Activated T-cell treated with anti-CD3 and anti-CD28 coated beads, Interleukin-2, amount 50 U/mL, for 24 hours (primary cell): Measurements from ENCODE around the gene TNFSF10.

Experiments
- DNase-seq: peaks from one replicate; pipeline ENCODE4 v3.0.0-alpha.2; 2020
- H3K27ac Mint-ChIP-seq: 2 replicates; pipeline ENCODE4 v1.8.0; 2020; ENCODE audit warnings: mild to moderate bottlenecking, mixed read lengths
- H3K27me3 Mint-ChIP-seq: 2 replicates; pipeline ENCODE4 v1.8.0; 2020; ENCODE audit warnings: mixed read lengths
- H3K36me3 Mint-ChIP-seq: 2 replicates; pipeline ENCODE4 v1.8.0; 2020; ENCODE audit warnings: low read depth, mixed read lengths
- H3K4me1 Mint-ChIP-seq: 2 replicates; pipeline ENCODE4 v1.8.0; 2020; ENCODE audit warnings: low read depth, mixed read lengths
- H3K4me3 Mint-ChIP-seq: 2 replicates; pipeline ENCODE4 v1.8.0; 2020; ENCODE audit warnings: mild to moderate bottlenecking, moderate library complexity, mixed read lengths
- H3K9me3 Mint-ChIP-seq: 2 replicates; pipeline ENCODE4 v1.8.0; 2020; ENCODE audit warnings: mixed read lengths

TNFSF10 gene

DNA sequence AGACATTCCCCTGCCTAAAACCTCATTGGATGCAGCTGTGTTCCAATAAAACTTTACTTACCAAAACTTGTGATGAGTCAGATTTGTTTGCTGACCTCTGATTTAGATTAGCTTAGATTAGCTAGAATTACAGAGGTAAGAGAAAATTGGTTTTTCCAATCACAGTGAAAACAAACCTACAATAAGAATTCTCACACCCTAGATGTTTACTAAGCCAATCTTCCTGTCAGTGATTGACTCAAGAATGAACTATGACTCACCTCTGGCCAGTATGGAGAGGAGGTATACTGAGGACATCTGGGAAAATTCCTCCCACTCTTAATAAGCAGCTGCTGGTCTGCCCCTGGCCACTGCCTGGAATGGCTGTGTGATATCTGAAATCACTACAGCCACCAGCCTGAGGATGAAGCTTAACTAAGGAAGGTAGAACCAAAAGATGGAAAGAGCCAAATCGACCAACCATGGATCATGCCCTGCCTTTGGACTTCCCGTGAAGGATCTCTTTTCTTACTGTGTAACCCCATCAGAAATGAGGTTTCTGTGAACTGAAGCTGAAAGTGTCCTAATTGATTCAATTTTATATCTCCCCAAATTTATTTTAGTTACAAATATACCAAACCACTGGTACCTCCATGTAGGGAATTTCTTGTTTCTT, 55.9 kb downstream of the TNFSF10 start:
- H3K4me1 Mint-ChIP-seq: no peaks in the 10 kb centered on the region
- H3K27ac Mint-ChIP-seq: no peak overlapping the region
- H3K27me3 Mint-ChIP-seq: peaks cover 8% of the 10 kb centered on the region
- H3K36me3 Mint-ChIP-seq: no peaks in the 10 kb centered on the region
- no peak overlapping the region for H3K4me3 Mint-ChIP-seq
- H3K9me3 Mint-ChIP-seq: peaks cover 2% of the 10 kb centered on the region
- DNase-seq: no peak

DNA sequence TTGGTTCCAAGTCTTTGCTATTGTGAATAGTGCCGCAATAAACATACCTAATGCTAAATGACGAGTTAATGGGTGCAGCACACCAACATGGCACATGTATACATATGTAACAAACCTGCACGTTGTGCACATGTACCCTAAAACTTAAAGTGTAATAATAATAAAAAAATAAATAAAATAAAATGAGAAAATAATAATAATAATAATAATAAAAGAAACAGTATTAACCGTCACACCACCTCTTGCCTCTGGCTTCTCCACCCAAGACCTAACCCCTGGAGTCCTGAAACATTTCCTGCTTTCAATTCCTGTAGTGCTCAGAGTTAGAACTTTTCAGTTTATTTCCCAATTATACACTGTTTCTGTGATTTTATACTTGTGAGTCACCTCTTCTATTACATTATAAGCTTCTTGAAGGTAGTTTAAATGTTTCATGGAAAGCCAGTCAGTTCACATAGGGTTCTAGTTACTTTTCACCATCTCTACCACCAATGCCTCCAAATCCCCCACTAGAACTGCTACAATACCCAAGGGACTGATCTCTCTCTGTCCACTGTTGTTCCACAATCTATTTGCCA, 56.6 kb downstream of the TNFSF10 start:
- H3K4me1 Mint-ChIP-seq: no peaks in the 10 kb centered on the region
- no peak overlapping the region for H3K27ac Mint-ChIP-seq
- H3K36me3 Mint-ChIP-seq: no peaks in the 10 kb centered on the region
- no peaks in the 10 kb centered on the region for H3K9me3 Mint-ChIP-seq
- H3K27me3 Mint-ChIP-seq: peaks cover 8% of the 10 kb centered on the region
- DNase-seq: no peak
- H3K4me3 Mint-ChIP-seq: no peak overlapping the region

DNA sequence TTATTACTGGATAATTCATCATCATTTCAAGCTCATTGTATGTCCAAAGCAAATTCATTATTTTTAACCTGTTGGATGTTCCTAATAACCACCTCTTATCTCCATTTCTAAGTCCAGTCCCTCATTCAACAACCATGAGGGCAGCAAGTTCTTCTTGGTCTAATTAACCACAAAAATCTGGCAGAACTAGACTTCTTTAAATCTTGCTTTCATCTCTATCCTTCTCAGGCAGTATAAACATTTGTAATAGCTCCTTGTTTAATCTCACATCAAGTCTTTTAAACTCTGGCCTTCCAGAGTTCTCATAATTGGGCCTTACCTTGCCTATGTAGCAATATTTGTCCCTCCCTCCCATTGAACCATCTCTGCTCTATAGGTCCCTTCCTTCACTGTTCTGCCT, 57.9 kb downstream of the TNFSF10 start:
- Mint-ChIP-seq H3K36me3 (no peaks in the 10 kb centered on the region), H3K4me3 (no peak overlapping the region)

DNA sequence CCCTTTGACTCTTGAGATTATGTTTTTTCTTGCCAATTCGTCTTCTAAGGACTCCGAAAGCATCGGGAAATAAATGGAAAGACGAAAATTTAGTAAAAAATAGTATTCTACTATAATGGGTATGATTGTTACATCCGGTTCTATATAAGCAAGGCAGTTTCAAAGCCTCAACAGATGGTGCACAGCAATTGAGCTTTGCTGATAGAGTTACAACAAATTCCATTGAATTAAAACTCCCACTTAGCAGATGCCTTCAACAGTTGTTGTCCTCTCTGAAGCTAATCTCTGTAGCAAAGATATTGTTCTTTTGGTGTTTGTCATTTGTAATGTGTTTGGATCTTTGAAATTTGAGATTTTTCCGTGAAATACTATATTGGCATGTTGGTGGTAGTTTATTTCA, 58.9 kb downstream of the TNFSF10 start:
- peaks cover 8% of the 10 kb centered on the region for H3K27me3 Mint-ChIP-seq
- H3K4me3 Mint-ChIP-seq: no peak overlapping the region
- no peak for DNase-seq
- H3K4me1 Mint-ChIP-seq: no peaks in the 10 kb centered on the region
- H3K36me3 Mint-ChIP-seq: no peaks in the 10 kb centered on the region
- no peaks in the 10 kb centered on the region for H3K9me3 Mint-ChIP-seq
- H3K27ac Mint-ChIP-seq: no peak overlapping the region

More for the DNA sequence above, 57.9 kb downstream of the TNFSF10 start:
- Mint-ChIP-seq H3K4me1 (no peaks in the 10 kb centered on the region), H3K9me3 (no peaks in the 10 kb centered on the region), H3K27me3 (peaks cover 8% of the 10 kb centered on the region), H3K27ac (no peak overlapping the region)
- DNase-seq: no peak

DNA sequence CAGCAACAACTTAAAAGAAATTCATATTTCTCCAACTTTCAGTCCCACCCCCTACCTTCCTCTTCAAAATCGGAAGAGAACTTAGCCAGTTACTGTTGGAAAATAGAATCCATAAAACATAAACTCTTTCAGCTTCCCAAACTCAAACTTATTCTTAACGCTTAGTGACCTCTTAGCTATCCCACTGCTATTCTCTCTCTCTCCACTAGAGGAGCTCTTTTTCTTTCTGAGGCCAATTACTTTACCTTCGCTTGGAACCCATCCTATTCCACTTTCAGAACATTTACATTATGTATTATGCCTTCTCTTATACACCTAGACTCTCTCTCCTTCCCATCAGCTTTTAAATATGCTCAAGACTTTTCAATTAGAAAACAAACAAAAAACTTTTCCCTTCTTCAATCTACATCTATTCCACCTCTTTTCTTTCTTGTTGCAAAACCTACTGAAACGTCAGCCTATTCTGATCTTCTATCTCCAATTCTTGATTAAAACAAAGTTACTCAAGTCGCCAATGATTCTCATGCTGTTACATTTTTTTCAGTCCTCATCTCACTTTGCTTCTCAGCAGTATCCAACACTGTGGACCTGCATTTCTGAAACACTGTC, 61.6 kb downstream of the TNFSF10 start:
- no peak overlapping the region for H3K4me3 Mint-ChIP-seq
- H3K36me3 Mint-ChIP-seq: no peaks in the 10 kb centered on the region
- no peak overlapping the region for H3K27ac Mint-ChIP-seq
- H3K9me3 Mint-ChIP-seq: no peaks in the 10 kb centered on the region
- DNase-seq: no peak
- H3K4me1 Mint-ChIP-seq: no peaks in the 10 kb centered on the region
- H3K27me3 Mint-ChIP-seq: peaks cover 2% of the 10 kb centered on the region

DNA sequence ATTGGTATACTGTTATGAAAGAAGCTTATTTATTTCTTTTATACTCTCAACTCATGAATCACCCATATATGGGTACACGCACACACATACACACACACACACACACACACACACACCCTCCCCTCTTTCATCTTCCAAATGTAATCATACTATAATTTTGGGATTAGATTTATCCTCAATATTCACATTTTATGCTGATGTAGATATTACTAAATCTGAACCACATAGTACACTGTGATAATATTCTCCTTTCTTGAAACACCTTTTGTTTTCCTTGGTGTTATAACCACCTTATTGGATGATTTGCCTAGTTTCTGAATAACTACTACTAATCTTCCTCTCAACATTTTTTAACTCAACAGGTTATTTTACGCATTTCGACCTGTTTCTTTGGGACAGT, 66.8 kb downstream of the TNFSF10 start:
- Mint-ChIP-seq H3K4me3 (no peak overlapping the region), H3K4me1 (no peaks in the 10 kb centered on the region), H3K27me3 (peaks cover 26% of the 10 kb centered on the region), H3K9me3 (no peaks in the 10 kb centered on the region), H3K27ac (no peak overlapping the region), H3K36me3 (no peaks in the 10 kb centered on the region)
- DNase-seq: no peak
